ENCODE results near the gene HABP4.

Gene HABP4

GRCh38 chr9:96482476-96482875 is 32.5 kb downstream of the HABP4 start:
- no peak for DNase-seq

- no peak for DNase-seq
Observed at GRCh38 chr9:96483197-96483596, 33.2 kb downstream of the HABP4 start.

- DNase-seq: no peak
Observed at GRCh38 chr9:96483733-96484390, 33.9 kb downstream of the HABP4 start.

GRCh38 chr9:96484521-96484931 is 34.6 kb downstream of the HABP4 start:
- DNase-seq: no peak

- DNase-seq: no peak
Observed at GRCh38 chr9:96485280-96485679, 35.3 kb downstream of the HABP4 start.

- DNase-seq: no peak
Observed at GRCh38 chr9:96486386-96487028, 36.5 kb downstream of the HABP4 start.

GRCh38 chr9:96487029-96487396 is 37.0 kb downstream of the HABP4 start:
- DNase-seq: no peak

- DNase-seq: no peak
Observed at GRCh38 chr9:96487949-96488348, 38.0 kb downstream of the HABP4 start.

- DNase-seq: no peak
Observed at GRCh38 chr9:96489482-96489979, 39.6 kb downstream of the HABP4 start.

- no peak for DNase-seq
Observed at GRCh38 chr9:96490534-96491078, 40.6 kb downstream of the HABP4 start.

- no peak for DNase-seq
Observed at GRCh38 chr9:96491079-96491879, 41.3 kb downstream of the HABP4 start.

- DNase-seq: no peak
Observed at GRCh38 chr9:96491880-96492525, 42.0 kb downstream of the HABP4 start.

- DNase-seq: no peak
Observed at GRCh38 chr9:96492993-96493531, 43.1 kb downstream of the HABP4 start.

GRCh38 chr9:96493757-96494156 is 43.8 kb downstream of the HABP4 start:
- DNase-seq: no peak

GRCh38 chr9:96494215-96494800 is 44.3 kb downstream of the HABP4 start:
- DNase-seq: no peak

- no peak for DNase-seq
Observed at GRCh38 chr9:96495341-96495740, 45.4 kb downstream of the HABP4 start.

- no peak for DNase-seq
Observed at GRCh38 chr9:96496368-96497116, 46.6 kb downstream of the HABP4 start.

GRCh38 chr9:96497117-96497399 is 47.1 kb downstream of the HABP4 start:
- DNase-seq: no peak

- DNase-seq: no peak
Observed at GRCh38 chr9:96498796-96499195, 48.8 kb downstream of the HABP4 start.

- no peak for DNase-seq
Observed at GRCh38 chr9:96499257-96499656, 49.3 kb downstream of the HABP4 start.

GRCh38 chr9:96500696-96501632 is 51.0 kb downstream of the HABP4 start:
- DNase-seq: no peak
